Dermis microvascular lymphatic vessel endothelial cell (primary cell): Measurements from ENCODE around the gene TRPC4. TPM values are rescaled to one million over a fixed set of nuclear protein-coding genes. Genes with fewer than 3 reads are reported as not detected.
A peak's percentile ranks its signal among the peaks of the same experiment; 100 is the strongest.

Source experiments
- DNase-seq, 2 donors: peaks; one replicate each; pipeline versions ENCODE4 v3.0.0 to v3.0.0-alpha.2; 2010; ENCODE audit warnings: low read depth in 2 of 2
- total RNA-seq: library from RNA; depleted of rRNA; stranded (reverse); fragments of >200 nt; gene quantifications from 2 replicates; pipeline ENCODE4 v1.2.1, GENCODE V29; 2014

The TRPC4 gene
- total RNA-seq, 1 donor from 2014 or later = not detected

GRCh38 chr13:37729876-37730275 lies 139.7 kb downstream of the TRPC4 start:
- DNase-seq = no peak

- peak in 1 of 2 donors; percentile 56 for DNase-seq
Measured at GRCh38 chr13:37716420-37717195, 153.0 kb downstream of the TRPC4 start.

GRCh38 chr13:37715606-37716015 lies 154.0 kb downstream of the TRPC4 start:
- peak; percentile 14 to 85 for DNase-seq

GRCh38 chr13:37709318-37709717 lies 160.3 kb downstream of the TRPC4 start:
- DNase-seq = peak in 1 of 2 donors; percentile 41

- DNase-seq = no peak
Measured at GRCh38 chr13:37707739-37708500, 161.7 kb downstream of the TRPC4 start.

GRCh38 chr13:37706041-37706440 lies 163.5 kb downstream of the TRPC4 start:
- DNase-seq = no peak

- DNase-seq = peak in 1 of 2 donors; percentile 31
Measured at GRCh38 chr13:37701972-37702371, 167.6 kb downstream of the TRPC4 start.

GRCh38 chr13:37701306-37701705 lies 168.3 kb downstream of the TRPC4 start:
- peak; percentile 91 to 95 for DNase-seq

GRCh38 chr13:37700887-37701286 lies 168.7 kb downstream of the TRPC4 start:
- peak; percentile 65 to 76 for DNase-seq

- peak in 1 of 2 donors; percentile 20 for DNase-seq
Measured at GRCh38 chr13:37695200-37695599, 174.4 kb downstream of the TRPC4 start.

GRCh38 chr13:37690361-37690760 lies 179.2 kb downstream of the TRPC4 start:
- DNase-seq = no peak

GRCh38 chr13:37686501-37686900 lies 183.1 kb downstream of the TRPC4 start:
- no peak for DNase-seq

- no peak for DNase-seq
Measured at GRCh38 chr13:37685206-37685605, 184.4 kb downstream of the TRPC4 start.

- DNase-seq = no peak
Measured at GRCh38 chr13:37682496-37682895, 187.1 kb downstream of the TRPC4 start.

- peak in 1 of 2 donors; percentile 92 for DNase-seq
Measured at GRCh38 chr13:37681281-37682032, 188.1 kb downstream of the TRPC4 start.

GRCh38 chr13:37680137-37680536 lies 189.4 kb downstream of the TRPC4 start:
- DNase-seq = no peak

- DNase-seq = no peak
Measured at GRCh38 chr13:37679043-37679442, 190.5 kb downstream of the TRPC4 start.

GRCh38 chr13:37669845-37670244 lies 199.7 kb downstream of the TRPC4 start:
- no peak for DNase-seq

GRCh38 chr13:37667702-37668101 lies 201.9 kb downstream of the TRPC4 start:
- DNase-seq = no peak

- DNase-seq = no peak
Measured at GRCh38 chr13:37666036-37666435, 203.5 kb downstream of the TRPC4 start.

GRCh38 chr13:37665420-37665819 lies 204.2 kb downstream of the TRPC4 start:
- DNase-seq = peak in 1 of 2 donors; percentile 24

- DNase-seq = no peak
Measured at GRCh38 chr13:37663724-37664123, 205.8 kb downstream of the TRPC4 start.
